Measurements from ENCODE around the gene PHACTR3.

PHACTR3 gene

GRCh38 chr20:59735486-59735885, 131.1 kb downstream of the PHACTR3 start:
- Histone ChIP-seq H3K79me2 (ENCODE audit: control insufficient read depth, insufficient read depth, low read length, unreplicated experiment) (no peaks in the 10 kb centered on the region), H3K27me3 (ENCODE audit: insufficient read depth, low read length) (peaks cover 4% of the 10 kb centered on the region; the same call in 1 of the 2 replicates)

GRCh38 chr20:59735917-59736316, 131.6 kb downstream of the PHACTR3 start:
- Histone ChIP-seq H3K27ac (ENCODE audit: low read depth, low read length) (no peak overlapping the region), H3K27me3 (ENCODE audit: insufficient read depth, low read length) (peaks cover 4% of the 10 kb centered on the region; the same call in 1 of the 2 replicates)

More at GRCh38 chr20:59735486-59735885, 131.1 kb downstream of the PHACTR3 start:
- H2AFZ ChIP-seq (ENCODE audit: low read length, unreplicated experiment), result no peak overlapping the region
- H3K27ac ChIP-seq (ENCODE audit: low read depth, low read length), result no peak overlapping the region
- H3K36me3 ChIP-seq (ENCODE audit: insufficient read depth, low read length), result no peaks in the 10 kb centered on the region
- H3K4me3 ChIP-seq (ENCODE audit: low read depth, low read length), result no peak overlapping the region
- no peaks in the 10 kb centered on the region for H3K4me1 ChIP-seq (ENCODE audit: control insufficient read depth, insufficient read depth, low read length, unreplicated experiment)

GRCh38 chr20:59736366-59736765, 132.0 kb downstream of the PHACTR3 start:
- Histone ChIP-seq H3K27ac (ENCODE audit: low read depth, low read length) (no peak overlapping the region), H3K27me3 (ENCODE audit: insufficient read depth, low read length) (peaks cover 2% of the 10 kb centered on the region; the same call in 1 of the 2 replicates), H3K4me1 (ENCODE audit: control insufficient read depth, insufficient read depth, low read length, unreplicated experiment) (no peaks in the 10 kb centered on the region), H3K79me2 (ENCODE audit: control insufficient read depth, insufficient read depth, low read length, unreplicated experiment) (no peaks in the 10 kb centered on the region), H2AFZ (ENCODE audit: low read length, unreplicated experiment) (no peak overlapping the region), H3K4me3 (ENCODE audit: low read depth, low read length) (no peak overlapping the region), H3K36me3 (ENCODE audit: insufficient read depth, low read length) (no peaks in the 10 kb centered on the region)

More at GRCh38 chr20:59735917-59736316, 131.6 kb downstream of the PHACTR3 start:
- H3K79me2 ChIP-seq (ENCODE audit: control insufficient read depth, insufficient read depth, low read length, unreplicated experiment), result no peaks in the 10 kb centered on the region
- no peaks in the 10 kb centered on the region for H3K36me3 ChIP-seq (ENCODE audit: insufficient read depth, low read length)
- no peak overlapping the region for H3K4me3 ChIP-seq (ENCODE audit: low read depth, low read length)
- no peak overlapping the region for H2AFZ ChIP-seq (ENCODE audit: low read length, unreplicated experiment)
- no peaks in the 10 kb centered on the region for H3K4me1 ChIP-seq (ENCODE audit: control insufficient read depth, insufficient read depth, low read length, unreplicated experiment)

- Histone ChIP-seq H3K27me3 (ENCODE audit: insufficient read depth, low read length) (no peaks in the 10 kb centered on the region), H3K4me3 (ENCODE audit: low read depth, low read length) (no peak overlapping the region), H3K27ac (ENCODE audit: low read depth, low read length) (no peak overlapping the region), H2AFZ (ENCODE audit: low read length, unreplicated experiment) (no peak overlapping the region), H3K4me1 (ENCODE audit: control insufficient read depth, insufficient read depth, low read length, unreplicated experiment) (no peaks in the 10 kb centered on the region), H3K36me3 (ENCODE audit: insufficient read depth, low read length) (no peaks in the 10 kb centered on the region), H3K79me2 (ENCODE audit: control insufficient read depth, insufficient read depth, low read length, unreplicated experiment) (no peaks in the 10 kb centered on the region)
Measured at GRCh38 chr20:59737073-59737666, 132.8 kb downstream of the PHACTR3 start.

- H3K27me3 ChIP-seq (ENCODE audit: insufficient read depth, low read length), result no peaks in the 10 kb centered on the region
- no peaks in the 10 kb centered on the region for H3K79me2 ChIP-seq (ENCODE audit: control insufficient read depth, insufficient read depth, low read length, unreplicated experiment)
- H3K36me3 ChIP-seq (ENCODE audit: insufficient read depth, low read length), result no peaks in the 10 kb centered on the region
- no peaks in the 10 kb centered on the region for H3K4me1 ChIP-seq (ENCODE audit: control insufficient read depth, insufficient read depth, low read length, unreplicated experiment)
- H2AFZ ChIP-seq (ENCODE audit: low read length, unreplicated experiment), result no peak overlapping the region
- no peak overlapping the region for H3K4me3 ChIP-seq (ENCODE audit: low read depth, low read length)
- no peak overlapping the region for H3K27ac ChIP-seq (ENCODE audit: low read depth, low read length)
Measured at GRCh38 chr20:59737816-59738215, 133.5 kb downstream of the PHACTR3 start.

- Histone ChIP-seq H3K79me2 (ENCODE audit: control insufficient read depth, insufficient read depth, low read length, unreplicated experiment) (no peaks in the 10 kb centered on the region), H3K27me3 (ENCODE audit: insufficient read depth, low read length) (no peaks in the 10 kb centered on the region), H3K4me1 (ENCODE audit: control insufficient read depth, insufficient read depth, low read length, unreplicated experiment) (no peaks in the 10 kb centered on the region), H3K27ac (ENCODE audit: low read depth, low read length) (no peak overlapping the region), H3K36me3 (ENCODE audit: insufficient read depth, low read length) (no peaks in the 10 kb centered on the region), H3K4me3 (ENCODE audit: low read depth, low read length) (no peak overlapping the region), H2AFZ (ENCODE audit: low read length, unreplicated experiment) (no peak overlapping the region)
Measured at GRCh38 chr20:59738851-59739250, 134.5 kb downstream of the PHACTR3 start.

GRCh38 chr20:59740621-59741020, 136.3 kb downstream of the PHACTR3 start:
- Histone ChIP-seq H3K27me3 (ENCODE audit: insufficient read depth, low read length) (no peaks in the 10 kb centered on the region), H2AFZ (ENCODE audit: low read length, unreplicated experiment) (no peak overlapping the region), H3K4me1 (ENCODE audit: control insufficient read depth, insufficient read depth, low read length, unreplicated experiment) (no peaks in the 10 kb centered on the region), H3K27ac (ENCODE audit: low read depth, low read length) (no peak overlapping the region), H3K4me3 (ENCODE audit: low read depth, low read length) (no peak overlapping the region), H3K36me3 (ENCODE audit: insufficient read depth, low read length) (no peaks in the 10 kb centered on the region), H3K79me2 (ENCODE audit: control insufficient read depth, insufficient read depth, low read length, unreplicated experiment) (no peaks in the 10 kb centered on the region)

GRCh38 chr20:59741073-59741472, 136.7 kb downstream of the PHACTR3 start:
- Histone ChIP-seq H2AFZ (ENCODE audit: low read length, unreplicated experiment) (no peak overlapping the region), H3K36me3 (ENCODE audit: insufficient read depth, low read length) (no peaks in the 10 kb centered on the region), H3K27me3 (ENCODE audit: insufficient read depth, low read length) (no peaks in the 10 kb centered on the region), H3K4me3 (ENCODE audit: low read depth, low read length) (no peak overlapping the region), H3K4me1 (ENCODE audit: control insufficient read depth, insufficient read depth, low read length, unreplicated experiment) (no peaks in the 10 kb centered on the region), H3K79me2 (ENCODE audit: control insufficient read depth, insufficient read depth, low read length, unreplicated experiment) (no peaks in the 10 kb centered on the region), H3K27ac (ENCODE audit: low read depth, low read length) (no peak overlapping the region)

GRCh38 chr20:59742351-59743095, 138.2 kb downstream of the PHACTR3 start:
- Histone ChIP-seq H3K27ac (ENCODE audit: low read depth, low read length) (no peak overlapping the region), H2AFZ (ENCODE audit: low read length, unreplicated experiment) (no peak overlapping the region), H3K79me2 (ENCODE audit: control insufficient read depth, insufficient read depth, low read length, unreplicated experiment) (no peaks in the 10 kb centered on the region), H3K4me3 (ENCODE audit: low read depth, low read length) (no peak overlapping the region), H3K36me3 (ENCODE audit: insufficient read depth, low read length) (no peaks in the 10 kb centered on the region), H3K4me1 (ENCODE audit: control insufficient read depth, insufficient read depth, low read length, unreplicated experiment) (no peaks in the 10 kb centered on the region), H3K27me3 (ENCODE audit: insufficient read depth, low read length) (0 out of 2 replicates have a peak, but pooled peaks cover under 1% of the 10 kb centered on the region)

GRCh38 chr20:59743308-59743707, 139.0 kb downstream of the PHACTR3 start:
- Histone ChIP-seq H3K4me1 (ENCODE audit: control insufficient read depth, insufficient read depth, low read length, unreplicated experiment) (no peaks in the 10 kb centered on the region), H3K79me2 (ENCODE audit: control insufficient read depth, insufficient read depth, low read length, unreplicated experiment) (no peaks in the 10 kb centered on the region), H3K4me3 (ENCODE audit: low read depth, low read length) (no peak overlapping the region), H2AFZ (ENCODE audit: low read length, unreplicated experiment) (no peak overlapping the region), H3K36me3 (ENCODE audit: insufficient read depth, low read length) (no peaks in the 10 kb centered on the region), H3K27ac (ENCODE audit: low read depth, low read length) (no peak overlapping the region), H3K27me3 (ENCODE audit: insufficient read depth, low read length) (peaks cover 8% of the 10 kb centered on the region; the same call in 1 of the 2 replicates)
